H1 (cell line): ENCODE results near the gene NR4A2. TPM values are rescaled to one million over a fixed set of nuclear protein-coding genes. Genes with fewer than 3 reads are reported as not detected.

ENCODE experiments used
- ASH2L ChIP-seq: fragments of 200-600, 300-600 bp; sonication (generic); IDR thresholded peaks from one replicate; pipeline ENCODE4 v1.7.1; 2017; ENCODE audit warnings: low read length
- BACH1 ChIP-seq: IDR thresholded peaks from 2 replicates; pipeline ENCODE4 v1.6.1; 2012; ENCODE audit warnings: low read length, improper control_type of control experiment
- CBX8 ChIP-seq: fragments of 300-800, 300-1000 bp; sonication (generic); IDR thresholded peaks from 2 replicates; pipeline ENCODE4 v1.7.1; 2016; ENCODE audit warnings: low read depth, low read length, borderline replicate concordance
- CHD7 ChIP-seq: fragments of 300-600 bp; sonication (generic); IDR thresholded peaks from 2 replicates; pipeline ENCODE4 v1.7.1; 2012; ENCODE audit warnings: low read length, moderate library complexity, mild to moderate bottlenecking, inconsistent platforms; ENCODE audit not compliant: insufficient replicate concordance
- KDM5A ChIP-seq: fragments of 200-600 bp; IDR thresholded peaks from 2 replicates; pipeline ENCODE4 v1.7.1; 2012; ENCODE audit warnings: mild to moderate bottlenecking, low read length, inconsistent platforms, mixed read lengths
- RFX5 ChIP-seq: IDR thresholded peaks from 2 replicates; pipeline ENCODE4 v1.6.1; 2011; ENCODE audit warnings: low read depth, low read length, improper control_type of control experiment, borderline replicate concordance
- RXRA ChIP-seq: IDR thresholded peaks from 2 replicates; pipeline ENCODE4 v1.6.1; 2011; ENCODE audit warnings: low read depth, mild to moderate bottlenecking, low read length, moderate library complexity; ENCODE audit not compliant: insufficient read depth
- SP2 ChIP-seq: IDR thresholded peaks from 2 replicates; pipeline ENCODE4 v1.6.1; 2012; ENCODE audit warnings: mild to moderate bottlenecking, low read length, inconsistent platforms
- SP4 ChIP-seq: IDR thresholded peaks from 2 replicates; pipeline ENCODE4 v1.6.1; 2012; ENCODE audit warnings: low read length, inconsistent platforms
- YY1 ChIP-seq: IDR thresholded peaks from 2 replicates; pipeline ENCODE4 v1.6.1; 2011; ENCODE audit warnings: low read depth, mild to moderate bottlenecking, low read length
- polyA plus RNA-seq, 7 experiments: library from polyadenylated mRNA; depleted of rRNA in 3 of 7; stranded (reverse) in 5 of 7; unstranded in 2 of 7; fragments of >200 nt in 5 of 7; fragments of 200-250 nt in 2 of 7; gene quantifications; 1 replicate in 5 of 7; 2 replicates in 1 of 7; 4 replicates in 1 of 7; pipeline versions ENCODE4 v1.2.1 to v1.2.3, GENCODE V29; 2011 to 2013; ENCODE audit warnings: missing spikeins in 2 of 7, mixed read lengths in 2 of 7
- total RNA-seq: library from RNA; stranded (reverse); fragmentation: NEBNext Ultra II Directional; extraction: Animal tissue kit (Norgen Biotek cat#: 25700); gene quantifications from 2 replicates; pipeline ENCODE4 v1.2.1, GENCODE V29; 2021
- TF ChIP-seq, protein P1 (sequence below): IDR thresholded peaks from 2 replicates; pipeline ENCODE4 v1.6.1; 2012; ENCODE audit warnings: inconsistent platforms

Gene NR4A2
- total and polyA plus RNA-seq, 2 of the 8 experiments (the other 6 are each of a cell fraction or from before 2014, with no cell fraction given): 0.15 to 1.7 TPM

DNA sequence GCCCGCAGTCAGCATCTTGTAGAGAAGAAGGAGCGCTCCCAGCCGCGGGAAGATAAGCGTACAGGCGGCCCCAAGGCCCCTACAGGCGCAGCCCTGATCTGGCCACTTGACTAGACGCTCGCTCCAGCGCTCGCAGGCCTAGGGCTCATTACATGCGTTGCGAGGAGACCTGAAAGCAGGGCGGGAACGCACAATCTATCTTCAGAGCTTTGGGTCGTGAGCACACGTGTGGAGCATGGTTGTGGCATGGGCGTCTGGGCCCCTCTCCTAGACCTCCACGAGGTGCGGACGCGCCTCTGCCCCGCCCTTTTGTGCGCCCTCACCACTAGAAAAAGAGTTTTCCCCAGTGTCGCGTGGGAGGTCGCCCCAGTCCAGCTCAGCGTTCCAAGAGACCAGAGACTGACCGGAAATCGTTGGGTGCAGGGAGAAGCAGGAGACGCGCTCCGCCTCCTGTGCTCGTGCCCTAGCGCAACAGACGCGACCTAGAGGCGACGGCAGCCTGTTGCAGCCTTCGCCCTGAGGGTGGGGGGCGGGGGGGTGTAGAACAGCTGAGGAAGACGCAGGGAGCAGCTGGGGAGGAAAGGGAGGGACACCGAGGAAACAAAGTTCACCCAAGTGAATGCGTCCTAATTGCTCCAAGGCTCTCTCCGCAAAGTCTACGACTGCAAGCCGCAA, 12.6 kb downstream of the NR4A2 start (continued):
- TF ChIP-seq, protein P1, sequence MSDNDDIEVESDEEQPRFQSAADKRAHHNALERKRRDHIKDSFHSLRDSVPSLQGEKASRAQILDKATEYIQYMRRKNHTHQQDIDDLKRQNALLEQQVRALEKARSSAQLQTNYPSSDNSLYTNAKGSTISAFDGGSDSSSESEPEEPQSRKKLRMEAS: peak; percentile 98
- TF ChIP-seq YY1 (no peak), ASH2L (peak; percentile 77), KDM5A (no peak), BACH1 (no peak), RFX5 (no peak), RXRA (no peak), CBX8 (no peak), CHD7 (no peak), SP4 (no peak), SP2 (no peak)
